ENCODE data around the gene MEIS3.

DNA sequence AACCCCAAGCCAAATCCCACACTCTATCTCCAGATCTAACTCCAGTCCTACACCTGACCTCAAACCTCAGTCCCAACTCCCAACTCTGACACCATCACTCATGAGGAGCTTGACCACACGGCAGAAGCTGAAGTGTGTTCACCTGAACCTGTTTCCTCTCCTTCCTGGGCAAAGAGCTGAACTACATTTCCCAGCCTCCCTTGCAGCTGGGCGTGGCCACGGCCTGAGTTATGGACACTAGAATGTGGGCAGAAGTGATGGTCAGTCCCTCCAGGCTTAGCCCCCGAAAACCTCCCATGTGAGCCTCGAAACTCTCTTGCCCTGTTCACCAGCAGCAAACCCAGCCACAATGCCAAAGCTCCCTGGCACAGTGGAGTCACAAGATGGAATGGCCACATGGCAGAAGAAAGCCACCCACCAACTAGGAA is 19.5 kb upstream of the MEIS3 start:
- no peak for TF ChIP-seq EZH2 (IDR thresholded peaks at IDR 0.05; ENCODE audit: low read depth)
- TF ChIP-seq, protein P1, sequence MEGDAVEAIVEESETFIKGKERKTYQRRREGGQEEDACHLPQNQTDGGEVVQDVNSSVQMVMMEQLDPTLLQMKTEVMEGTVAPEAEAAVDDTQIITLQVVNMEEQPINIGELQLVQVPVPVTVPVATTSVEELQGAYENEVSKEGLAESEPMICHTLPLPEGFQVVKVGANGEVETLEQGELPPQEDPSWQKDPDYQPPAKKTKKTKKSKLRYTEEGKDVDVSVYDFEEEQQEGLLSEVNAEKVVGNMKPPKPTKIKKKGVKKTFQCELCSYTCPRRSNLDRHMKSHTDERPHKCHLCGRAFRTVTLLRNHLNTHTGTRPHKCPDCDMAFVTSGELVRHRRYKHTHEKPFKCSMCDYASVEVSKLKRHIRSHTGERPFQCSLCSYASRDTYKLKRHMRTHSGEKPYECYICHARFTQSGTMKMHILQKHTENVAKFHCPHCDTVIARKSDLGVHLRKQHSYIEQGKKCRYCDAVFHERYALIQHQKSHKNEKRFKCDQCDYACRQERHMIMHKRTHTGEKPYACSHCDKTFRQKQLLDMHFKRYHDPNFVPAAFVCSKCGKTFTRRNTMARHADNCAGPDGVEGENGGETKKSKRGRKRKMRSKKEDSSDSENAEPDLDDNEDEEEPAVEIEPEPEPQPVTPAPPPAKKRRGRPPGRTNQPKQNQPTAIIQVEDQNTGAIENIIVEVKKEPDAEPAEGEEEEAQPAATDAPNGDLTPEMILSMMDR (conservative IDR thresholded peaks at IDR 0.05) = no peak

Data from PC-9 (cell line).